ENCODE data around the gene NCKAP5. TPM values are rescaled to one million over a fixed set of nuclear protein-coding genes. Genes with fewer than 3 reads are reported as not detected.

The NCKAP5 gene
- total RNA-seq, 3 donors from 2014 or later (not counting 1 experiment from before 2014, with no cell fraction given), result 0.12 to 0.20 TPM; not detected in 1

- Histone ChIP-seq H3K9me3 (ENCODE audit: control insufficient read depth, insufficient read depth, low read length) (no peaks in the 10 kb centered on the region), H3K36me3 (ENCODE audit: control insufficient read depth, insufficient read depth, low read length) (no peaks in the 10 kb centered on the region), H3K4me3 (ENCODE audit: low read length) (no peak overlapping the region), H3K27me3 (ENCODE audit: control insufficient read depth, insufficient read depth, low read length) (no peaks in the 10 kb centered on the region), H3K4me1 (ENCODE audit: control insufficient read depth, insufficient read depth, low read length) (no peaks in the 10 kb centered on the region), H3K27ac (ENCODE audit: low read length) (no peak overlapping the region)
- no peak for TF ChIP-seq CTCF (IDR thresholded peaks at IDR 0.05)
- no CpG with 5 or more reads among the region's 1 CpG for WGBS (ENCODE audit: insufficient coverage)
- no peaks in the 10 kb centered on the region for H3K4me1 Mint-ChIP-seq
- DNase-seq (no peak), ATAC-seq (no peak)
- peaks cover 8 to 13% of the 10 kb centered on the region in 2 donors for H3K9me3 Mint-ChIP-seq
- H3K27me3 Mint-ChIP-seq (ENCODE audit: low read depth in 2 of 2), result no peaks in the 10 kb centered on the region
- no peaks in the 10 kb centered on the region for H3K36me3 Mint-ChIP-seq
- no peak overlapping the region for H3K27ac Mint-ChIP-seq
- H3K4me3 Mint-ChIP-seq, result no peak overlapping the region
- intact Hi-C loops (cut with micrococcal nuclease), result no loop called here
These were observed 338.3 kb downstream of the NCKAP5 start for GRCh38 chr2:133229974-133230373.

GRCh38 chr2:133223226-133223625 is 345.0 kb downstream of the NCKAP5 start:
- no peaks in the 10 kb centered on the region for H3K36me3 ChIP-seq (ENCODE audit: control insufficient read depth, insufficient read depth, low read length)
- 91% methylated on average over 6 of the region's 9 CpGs for WGBS (ENCODE audit: insufficient coverage)

GRCh38 chr2:133221398-133221797 is 346.9 kb downstream of the NCKAP5 start:
- ATAC-seq, result no peak
- H3K36me3 Mint-ChIP-seq, result no peaks in the 10 kb centered on the region
- no peak for DNase-seq
- H3K4me1 ChIP-seq (ENCODE audit: control insufficient read depth, insufficient read depth, low read length), result no peaks in the 10 kb centered on the region
- H3K27me3 Mint-ChIP-seq (ENCODE audit: low read depth in 2 of 2), result no peaks in the 10 kb centered on the region
- no peaks in the 10 kb centered on the region for H3K9me3 ChIP-seq (ENCODE audit: control insufficient read depth, insufficient read depth, low read length)
- H3K27me3 ChIP-seq (ENCODE audit: control insufficient read depth, insufficient read depth, low read length), result no peaks in the 10 kb centered on the region
- no peaks in the 10 kb centered on the region for H3K36me3 ChIP-seq (ENCODE audit: control insufficient read depth, insufficient read depth, low read length)
- H3K4me3 ChIP-seq (ENCODE audit: low read length), result no peak overlapping the region
- H3K9me3 Mint-ChIP-seq, result peaks cover 0 to 9% of the 10 kb centered on the region in 2 donors
- intact Hi-C loops (cut with micrococcal nuclease), result no loop called here
- H3K27ac Mint-ChIP-seq, result no peak overlapping the region
- no peak for TF ChIP-seq CTCF (IDR thresholded peaks at IDR 0.05)
- no peaks in the 10 kb centered on the region for H3K4me1 Mint-ChIP-seq
- H3K27ac ChIP-seq (ENCODE audit: low read length), result no peak overlapping the region
- 97% methylated on average over 3 of the region's 3 CpGs for WGBS (ENCODE audit: insufficient coverage)
- H3K4me3 Mint-ChIP-seq, result no peak overlapping the region

More at GRCh38 chr2:133223226-133223625, 345.0 kb downstream of the NCKAP5 start:
- ATAC-seq, result no peak
- Histone ChIP-seq H3K27me3 (ENCODE audit: control insufficient read depth, insufficient read depth, low read length) (no peaks in the 10 kb centered on the region), H3K9me3 (ENCODE audit: control insufficient read depth, insufficient read depth, low read length) (no peaks in the 10 kb centered on the region), H3K4me1 (ENCODE audit: control insufficient read depth, insufficient read depth, low read length) (no peaks in the 10 kb centered on the region), H3K27ac (ENCODE audit: low read length) (no peak overlapping the region), H3K4me3 (ENCODE audit: low read length) (no peak overlapping the region)
- Mint-ChIP-seq H3K4me1 (no peaks in the 10 kb centered on the region), H3K27ac (no peak overlapping the region), H3K36me3 (no peaks in the 10 kb centered on the region), H3K27me3 (ENCODE audit: low read depth in 2 of 2) (no peaks in the 10 kb centered on the region), H3K9me3 (peaks cover 0 to 5% of the 10 kb centered on the region in 2 donors), H3K4me3 (no peak overlapping the region)
- intact Hi-C loops (cut with micrococcal nuclease), result no loop called here
- DNase-seq, result no peak
- no peak for TF ChIP-seq CTCF (IDR thresholded peaks at IDR 0.05)

- 66% methylated on average over 4 of the region's 4 CpGs for WGBS (ENCODE audit: insufficient coverage)
- Mint-ChIP-seq H3K4me3 (no peak overlapping the region), H3K9me3 (peaks cover 0 to 13% of the 10 kb centered on the region in 2 donors), H3K27ac (no peak overlapping the region), H3K27me3 (ENCODE audit: low read depth in 2 of 2) (no peaks in the 10 kb centered on the region), H3K36me3 (peaks cover 7% of the 10 kb centered on the region), H3K4me1 (no peaks in the 10 kb centered on the region)
- H3K27ac ChIP-seq (ENCODE audit: low read length), result no peak overlapping the region
- no peak overlapping the region for H3K4me3 ChIP-seq (ENCODE audit: low read length)
- H3K36me3 ChIP-seq (ENCODE audit: control insufficient read depth, insufficient read depth, low read length), result no peaks in the 10 kb centered on the region
- no peaks in the 10 kb centered on the region for H3K4me1 ChIP-seq (ENCODE audit: control insufficient read depth, insufficient read depth, low read length)
- H3K27me3 ChIP-seq (ENCODE audit: control insufficient read depth, insufficient read depth, low read length), result no peaks in the 10 kb centered on the region
- DNase-seq, result no peak
- H3K9me3 ChIP-seq (ENCODE audit: control insufficient read depth, insufficient read depth, low read length), result no peaks in the 10 kb centered on the region
- intact Hi-C loops (cut with micrococcal nuclease), result no loop called here
- TF ChIP-seq CTCF (IDR thresholded peaks at IDR 0.05), result no peak
- ATAC-seq, result no peak
These were observed 350.1 kb downstream of the NCKAP5 start for GRCh38 chr2:133218204-133218603.
